GM04503 (cell line): ENCODE data around the gene RAMP3.
"Not testable (repeated sequence)": the region's sequence is repeated elsewhere in the genome, so short reads cannot be mapped to it uniquely, and the experiment has no call there.

Source experiments
- DNase-seq: peaks from one replicate; pipeline ENCODE4 v3.0.0-alpha.2; 2012; ENCODE audit warnings: low read depth

RAMP3 gene

GRCh38 chr7:45157653-45158401 lies at the start of gene RAMP3:
RAMP3 (plus strand) TSS chr7:45157791; CDS start chr7:45157829, 38 bp downstream.
- DNase-seq = no peak

- no peak for DNase-seq
Measured at GRCh38 chr7:45108863-45109262, 48.7 kb upstream of the RAMP3 start.

- DNase-seq = peak; percentile 68
Measured at GRCh38 chr7:45111298-45112223, 46.0 kb upstream of the RAMP3 start, which contains the start of gene TBRG4. TBRG4 (minus strand) TSS chr7:45111697; CDS start chr7:45109237, 2,460 bp downstream.

- no peak for DNase-seq
Measured at GRCh38 chr7:45112648-45113047, 44.9 kb upstream of the RAMP3 start.

- DNase-seq = not testable (repeated sequence)
Measured at GRCh38 chr7:45114257-45114656, 43.3 kb upstream of the RAMP3 start.

- no peak for DNase-seq
Measured at GRCh38 chr7:45114926-45115325, 42.7 kb upstream of the RAMP3 start.

GRCh38 chr7:45116048-45116447 lies 41.5 kb upstream of the RAMP3 start:
- DNase-seq = no peak

- DNase-seq = no peak
Measured at GRCh38 chr7:45117582-45117981, 40.0 kb upstream of the RAMP3 start.

- no peak for DNase-seq
Measured at GRCh38 chr7:45118292-45118691, 39.3 kb upstream of the RAMP3 start.

GRCh38 chr7:45118889-45119331 lies 38.7 kb upstream of the RAMP3 start:
- no peak for DNase-seq

GRCh38 chr7:45119550-45119949 lies 38.0 kb upstream of the RAMP3 start:
- DNase-seq = no peak

- no peak for DNase-seq
Measured at GRCh38 chr7:45122975-45123860, 34.4 kb upstream of the RAMP3 start.

- no peak for DNase-seq
Measured at GRCh38 chr7:45123913-45124710, 33.5 kb upstream of the RAMP3 start.

GRCh38 chr7:45125193-45125904 lies 32.2 kb upstream of the RAMP3 start:
- DNase-seq = no peak

GRCh38 chr7:45126201-45126600 lies 31.4 kb upstream of the RAMP3 start:
- no peak for DNase-seq

- no peak for DNase-seq
Measured at GRCh38 chr7:45126920-45127319, 30.7 kb upstream of the RAMP3 start.

- no peak for DNase-seq
Measured at GRCh38 chr7:45129181-45129800, 28.3 kb upstream of the RAMP3 start.

GRCh38 chr7:45129906-45130305 lies 27.7 kb upstream of the RAMP3 start:
- no peak for DNase-seq

- no peak for DNase-seq
Measured at GRCh38 chr7:45130910-45131309, 26.7 kb upstream of the RAMP3 start.

- no peak for DNase-seq
Measured at GRCh38 chr7:45131891-45132290, 25.7 kb upstream of the RAMP3 start.
